Left hindlimb (tissue), 1 donor: Measurements from ENCODE around the gene IFT88.

Source experiments
- DNase-seq: peaks from one replicate; pipeline ENCODE4 v3.0.0-alpha.2; 2018

IFT88 gene

DNA sequence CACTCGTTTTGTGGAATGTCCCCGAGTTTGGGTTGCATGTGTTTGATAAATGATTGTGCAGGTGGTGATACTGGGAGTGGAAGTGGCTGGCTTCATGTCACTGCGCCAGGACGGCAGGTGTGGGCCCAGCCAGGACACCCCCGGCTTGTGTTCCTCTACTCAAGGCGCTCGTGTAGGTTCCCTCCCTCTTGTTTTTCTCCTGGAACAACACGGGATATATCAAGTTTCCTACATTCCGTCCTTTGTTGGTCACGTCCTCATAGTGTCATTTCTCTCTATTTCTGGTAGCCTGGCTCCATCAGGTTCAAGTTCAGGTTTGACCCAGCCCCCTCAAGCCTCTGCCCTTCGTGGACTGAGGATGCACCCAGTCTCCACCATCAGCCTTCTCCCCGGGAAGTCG, 152.8 kb downstream of the IFT88 start:
- no peak for DNase-seq

- DNase-seq: no peak
These were observed 153.5 kb downstream of the IFT88 start for GRCh38 chr13:20720499-20720898.

GRCh38 chr13:20721058-20721453, 154.1 kb downstream of the IFT88 start:
- no peak for DNase-seq

DNA sequence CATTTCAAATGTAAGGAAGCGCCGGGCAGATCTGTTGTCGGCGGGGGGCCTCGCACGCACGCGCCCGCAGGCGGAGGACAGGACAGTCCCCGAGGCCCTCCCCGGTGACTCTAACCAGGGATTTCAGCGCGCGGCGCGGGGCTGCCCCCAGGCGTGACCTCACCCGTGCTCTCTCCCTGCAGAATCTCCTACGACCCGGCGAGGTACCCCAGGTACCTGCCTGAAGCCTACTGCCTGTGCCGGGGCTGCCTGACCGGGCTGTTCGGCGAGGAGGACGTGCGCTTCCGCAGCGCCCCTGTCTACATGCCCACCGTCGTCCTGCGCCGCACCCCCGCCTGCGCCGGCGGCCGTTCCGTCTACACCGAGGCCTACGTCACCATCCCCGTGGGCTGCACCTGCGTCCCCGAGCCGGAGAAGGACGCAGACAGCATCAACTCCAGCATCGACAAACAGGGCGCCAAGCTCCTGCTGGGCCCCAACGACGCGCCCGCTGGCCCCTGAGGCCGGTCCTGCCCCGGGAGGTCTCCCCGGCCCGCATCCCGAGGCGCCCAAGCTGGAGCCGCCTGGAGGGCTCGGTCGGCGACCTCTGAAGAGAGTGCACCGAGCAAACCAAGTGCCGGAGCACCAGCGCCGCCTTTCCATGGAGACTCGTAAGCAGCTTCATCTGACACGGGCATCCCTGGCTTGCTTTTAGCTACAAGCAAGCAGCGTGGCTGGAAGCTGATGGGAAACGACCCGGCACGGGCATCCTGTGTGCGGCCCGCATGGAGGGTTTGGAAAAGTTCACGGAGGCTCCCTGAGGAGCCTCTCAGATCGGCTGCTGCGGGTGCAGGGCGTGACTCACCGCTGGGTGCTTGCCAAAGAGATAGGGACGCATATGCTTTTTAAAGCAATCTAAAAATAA, 154.7 kb downstream of the IFT88 start:
- DNase-seq: no peak

GRCh38 chr13:20727856-20728255, 160.9 kb downstream of the IFT88 start:
- no peak for DNase-seq

- DNase-seq: no peak
These were observed 161.8 kb downstream of the IFT88 start for GRCh38 chr13:20728579-20729311.

GRCh38 chr13:20729633-20730585, 163.0 kb downstream of the IFT88 start:
- DNase-seq: no peak

DNA sequence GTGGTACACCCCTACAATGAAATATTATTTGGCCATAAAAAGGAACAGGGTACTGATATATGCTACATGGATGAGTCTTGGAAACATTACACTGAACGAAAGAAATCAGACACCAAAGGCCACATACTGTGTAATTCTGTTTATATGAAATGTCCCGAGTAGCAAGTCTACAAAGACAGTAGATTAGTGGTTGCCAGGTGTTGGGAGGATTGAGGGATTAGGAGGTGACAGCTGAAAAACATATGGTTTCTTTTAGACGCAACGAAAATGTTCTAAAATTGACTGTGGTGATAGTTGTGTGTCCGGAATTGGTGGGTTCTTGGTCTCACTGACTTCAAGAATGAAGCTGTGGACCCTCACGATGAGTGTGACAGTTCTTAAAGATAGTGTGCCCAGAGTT, 171.7 kb downstream of the IFT88 start:
- DNase-seq: no peak

DNA sequence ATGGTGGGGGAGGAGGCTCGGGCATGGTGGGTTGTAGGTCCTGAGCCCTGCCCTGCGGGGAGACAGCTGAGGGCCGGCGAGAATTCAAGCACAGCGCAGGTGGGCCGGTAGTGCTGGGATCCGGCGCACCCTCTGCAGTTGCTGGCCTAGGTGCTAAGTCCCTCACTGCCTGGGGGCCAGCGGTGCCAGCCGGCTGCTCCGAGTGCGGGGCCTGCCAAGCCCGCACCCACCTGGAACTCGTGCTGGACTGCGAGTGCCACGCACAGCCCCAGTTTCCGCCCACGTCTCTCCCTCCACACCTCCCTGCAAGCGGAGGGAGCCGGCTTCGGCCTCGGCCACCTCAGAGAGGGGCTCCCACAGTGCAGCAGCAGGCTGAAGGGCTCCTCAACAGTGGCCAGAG, 173.1 kb downstream of the IFT88 start:
- no peak for DNase-seq
